Natural killer cell treated with Interleukin-12 subunit alpha and Interleukin-12 subunit beta and Interleukin-15 and Interleukin-18, amount 100 ng/mL, for 72 hours (primary cell): ENCODE results near the gene SMCO2. TPM values are rescaled to one million over a fixed set of nuclear protein-coding genes. Genes with fewer than 3 reads are reported as not detected.
A peak's percentile ranks its signal among the peaks of the same experiment; 100 is the strongest.

Experiments
- ATAC-seq, 2 donors: fragments of 150-1000 bp; cut with Tn5 transposase in 1 of 2; sonication (Bioruptor Pico), chemical (Tn5 transposase) in 1 of 2; 2 replicates each; pipeline ENCODE4 v1.10.0; 2021
- DNase-seq: peaks from one replicate; pipeline ENCODE4 v3.0.0; 2022; ENCODE audit warnings: low spot score
- H3K27ac Mint-ChIP-seq, 2 donors: 1 replicate in 1 of 2; 2 replicates in 1 of 2; pipeline ENCODE4 v1.8.0; 2022; ENCODE audit warnings: mixed read lengths in 2 of 2, mild to moderate bottlenecking in 1 of 2, moderate library complexity in 1 of 2
- H3K27me3 Mint-ChIP-seq, 2 donors: 1 replicate in 1 of 2; 2 replicates in 1 of 2; pipeline ENCODE4 v1.8.0; 2022; ENCODE audit warnings: mixed read lengths in 2 of 2
- H3K36me3 Mint-ChIP-seq: one replicate; pipeline ENCODE4 v1.8.0; 2022; ENCODE audit warnings: mixed read lengths
- H3K4me1 Mint-ChIP-seq, 2 donors: 1 replicate in 1 of 2; 2 replicates in 1 of 2; pipeline ENCODE4 v1.8.0; 2022; ENCODE audit warnings: low read depth in 2 of 2, mixed read lengths in 2 of 2, mild to moderate bottlenecking in 1 of 2
- H3K4me3 Mint-ChIP-seq: one replicate; pipeline ENCODE4 v1.8.0; 2022; ENCODE audit warnings: mixed read lengths
- H3K9me3 Mint-ChIP-seq: 2 replicates; pipeline ENCODE4 v1.8.0; 2022; ENCODE audit warnings: mixed read lengths
- total RNA-seq, 2 donors: library from RNA; stranded (reverse); gene quantifications; one replicate each; pipeline ENCODE4 v1.2.3, GENCODE V29; 2022

The SMCO2 gene
- total RNA-seq, 2 donors from 2014 or later, result 1.0 to 1.1 TPM

- ATAC-seq (no peak), DNase-seq (no peak)
- H3K36me3 Mint-ChIP-seq, result no peaks in the 10 kb centered on the region
- no peak overlapping the region for H3K27ac Mint-ChIP-seq
- H3K4me1 Mint-ChIP-seq, result peaks cover 7 to 8% of the 10 kb centered on the region in 2 donors
- H3K27me3 Mint-ChIP-seq, result peaks cover 20 to 30% of the 10 kb centered on the region in 2 donors
- H3K4me3 Mint-ChIP-seq, result no peak overlapping the region
- H3K9me3 Mint-ChIP-seq, result peaks cover 3% of the 10 kb centered on the region
These were observed 46.9 kb downstream of the SMCO2 start for GRCh38 chr12:27493260-27493940.

GRCh38 chr12:27497446-27497845 is 50.9 kb downstream of the SMCO2 start:
- H3K36me3 Mint-ChIP-seq, result no peaks in the 10 kb centered on the region
- H3K27me3 Mint-ChIP-seq, result peaks cover 16 to 31% of the 10 kb centered on the region in 2 donors
- peaks cover 7 to 13% of the 10 kb centered on the region in 2 donors for H3K4me1 Mint-ChIP-seq
- H3K9me3 Mint-ChIP-seq, result peaks cover 3% of the 10 kb centered on the region
- ATAC-seq (no peak), DNase-seq (no peak)
- no peak overlapping the region for H3K27ac Mint-ChIP-seq
- no peak overlapping the region for H3K4me3 Mint-ChIP-seq

- peaks cover 7 to 13% of the 10 kb centered on the region in 2 donors for H3K4me1 Mint-ChIP-seq
- peak overlapping the region; percentile 36 for H3K4me3 Mint-ChIP-seq
- no peaks in the 10 kb centered on the region for H3K36me3 Mint-ChIP-seq
- H3K27ac Mint-ChIP-seq, result peak overlapping the region in 1 of 2 donors; percentile 75
- peak; percentile 82 to 88 for ATAC-seq
- H3K27me3 Mint-ChIP-seq, result peaks cover 23 to 30% of the 10 kb centered on the region in 2 donors
- H3K9me3 Mint-ChIP-seq, result peaks cover 3% of the 10 kb centered on the region
- no peak for DNase-seq
These were observed 51.6 kb downstream of the SMCO2 start for GRCh38 chr12:27498149-27498548.

- ATAC-seq, result peak; percentile 46 to 60
- no peak for DNase-seq
- Mint-ChIP-seq H3K27ac (peak overlapping the region in 1 of 2 donors; percentile 75), H3K27me3 (peaks cover 25 to 30% of the 10 kb centered on the region in 2 donors), H3K4me1 (peaks cover 7 to 13% of the 10 kb centered on the region in 2 donors), H3K36me3 (no peaks in the 10 kb centered on the region), H3K9me3 (peaks cover 3% of the 10 kb centered on the region), H3K4me3 (peak overlapping the region; percentile 36)
These were observed 52.2 kb downstream of the SMCO2 start for GRCh38 chr12:27498761-27499160.

- peaks cover 7 to 13% of the 10 kb centered on the region in 2 donors for H3K4me1 Mint-ChIP-seq
- DNase-seq, result no peak
- H3K27ac Mint-ChIP-seq, result no peak overlapping the region
- H3K9me3 Mint-ChIP-seq, result peaks cover 3% of the 10 kb centered on the region
- peaks cover 30 to 31% of the 10 kb centered on the region in 2 donors for H3K27me3 Mint-ChIP-seq
- no peaks in the 10 kb centered on the region for H3K36me3 Mint-ChIP-seq
- H3K4me3 Mint-ChIP-seq, result no peak overlapping the region
- ATAC-seq, result no peak
These were observed 52.8 kb downstream of the SMCO2 start for GRCh38 chr12:27499377-27499776.

GRCh38 chr12:27500546-27500945 is 54.0 kb downstream of the SMCO2 start:
- H3K36me3 Mint-ChIP-seq, result no peaks in the 10 kb centered on the region
- ATAC-seq (no peak), DNase-seq (no peak)
- no peak overlapping the region for H3K27ac Mint-ChIP-seq
- H3K4me1 Mint-ChIP-seq, result peaks cover 7 to 13% of the 10 kb centered on the region in 2 donors
- H3K9me3 Mint-ChIP-seq, result peaks cover 3% of the 10 kb centered on the region
- no peak overlapping the region for H3K4me3 Mint-ChIP-seq
- peaks cover 22 to 24% of the 10 kb centered on the region in 2 donors for H3K27me3 Mint-ChIP-seq

- DNase-seq (no peak), ATAC-seq (no peak)
- no peaks in the 10 kb centered on the region for H3K9me3 Mint-ChIP-seq
- peaks cover 7 to 13% of the 10 kb centered on the region in 2 donors for H3K4me1 Mint-ChIP-seq
- H3K4me3 Mint-ChIP-seq, result no peak overlapping the region
- no peaks in the 10 kb centered on the region for H3K36me3 Mint-ChIP-seq
- peaks cover 17 to 32% of the 10 kb centered on the region in 2 donors for H3K27me3 Mint-ChIP-seq
- H3K27ac Mint-ChIP-seq, result no peak overlapping the region
These were observed 55.5 kb downstream of the SMCO2 start for GRCh38 chr12:27502021-27502435.

- no peaks in the 10 kb centered on the region for H3K9me3 Mint-ChIP-seq
- no peak overlapping the region for H3K4me3 Mint-ChIP-seq
- no peaks in the 10 kb centered on the region for H3K4me1 Mint-ChIP-seq
- DNase-seq (no peak), ATAC-seq (no peak)
- H3K27ac Mint-ChIP-seq, result no peak overlapping the region
- peaks cover 8 to 40% of the 10 kb centered on the region in 2 donors for H3K27me3 Mint-ChIP-seq
- H3K36me3 Mint-ChIP-seq, result no peaks in the 10 kb centered on the region
These were observed 58.0 kb downstream of the SMCO2 start for GRCh38 chr12:27504507-27504906.

GRCh38 chr12:27505109-27505508 is 58.6 kb downstream of the SMCO2 start:
- Mint-ChIP-seq H3K4me3 (no peak overlapping the region), H3K27ac (no peak overlapping the region), H3K4me1 (no peaks in the 10 kb centered on the region), H3K9me3 (no peaks in the 10 kb centered on the region), H3K36me3 (no peaks in the 10 kb centered on the region), H3K27me3 (peaks cover 8 to 40% of the 10 kb centered on the region in 2 donors)
- DNase-seq (no peak), ATAC-seq (no peak)

- Mint-ChIP-seq H3K27ac (no peak overlapping the region), H3K9me3 (no peaks in the 10 kb centered on the region), H3K36me3 (no peaks in the 10 kb centered on the region), H3K27me3 (peaks cover 11 to 40% of the 10 kb centered on the region in 2 donors), H3K4me1 (no peaks in the 10 kb centered on the region), H3K4me3 (no peak overlapping the region)
- no peak for DNase-seq
- ATAC-seq, result no peak
These were observed 59.2 kb downstream of the SMCO2 start for GRCh38 chr12:27505761-27506160.

- H3K27ac Mint-ChIP-seq, result no peak overlapping the region
- no peak for ATAC-seq
- no peaks in the 10 kb centered on the region for H3K4me1 Mint-ChIP-seq
- no peak overlapping the region for H3K4me3 Mint-ChIP-seq
- DNase-seq, result no peak
- no peaks in the 10 kb centered on the region for H3K36me3 Mint-ChIP-seq
- H3K9me3 Mint-ChIP-seq, result no peaks in the 10 kb centered on the region
- peaks cover 17 to 49% of the 10 kb centered on the region in 2 donors for H3K27me3 Mint-ChIP-seq
These were observed 60.2 kb downstream of the SMCO2 start for GRCh38 chr12:27506645-27507189.

- Mint-ChIP-seq H3K36me3 (no peaks in the 10 kb centered on the region), H3K4me1 (no peaks in the 10 kb centered on the region), H3K27me3 (peaks cover 12 to 34% of the 10 kb centered on the region in 2 donors), H3K9me3 (no peaks in the 10 kb centered on the region), H3K4me3 (no peak overlapping the region), H3K27ac (no peak overlapping the region)
- no peak for ATAC-seq
- DNase-seq, result no peak
These were observed 62.3 kb downstream of the SMCO2 start for GRCh38 chr12:27508736-27509431.

GRCh38 chr12:27511031-27511722 is 64.6 kb downstream of the SMCO2 start:
- ATAC-seq, result no peak
- peaks cover 15 to 32% of the 10 kb centered on the region in 2 donors for H3K27me3 Mint-ChIP-seq
- H3K9me3 Mint-ChIP-seq, result no peaks in the 10 kb centered on the region

GRCh38 chr12:27511723-27512045 is 65.1 kb downstream of the SMCO2 start:
- Mint-ChIP-seq H3K36me3 (no peaks in the 10 kb centered on the region), H3K9me3 (no peaks in the 10 kb centered on the region), H3K4me1 (no peaks in the 10 kb centered on the region), H3K27ac (no peak overlapping the region), H3K4me3 (no peak overlapping the region), H3K27me3 (peaks cover 18 to 32% of the 10 kb centered on the region in 2 donors)
- no peak for DNase-seq
- no peak for ATAC-seq

More at GRCh38 chr12:27511031-27511722, 64.6 kb downstream of the SMCO2 start:
- Mint-ChIP-seq H3K36me3 (no peaks in the 10 kb centered on the region), H3K27ac (no peak overlapping the region), H3K4me3 (no peak overlapping the region), H3K4me1 (no peaks in the 10 kb centered on the region)
- no peak for DNase-seq
